H9 (cell line): ENCODE data around the gene DNAJC7. TPM values are rescaled to one million over a fixed set of nuclear protein-coding genes. Genes with fewer than 3 reads are reported as not detected.

ENCODE experiments used
- DNase-seq: peaks from one replicate; pipeline ENCODE4 v3.0.0-alpha.2; 2017
- H2AFZ ChIP-seq: one replicate; pipeline ENCODE4 v1.6.1; 2013; ENCODE audit warnings: mild to moderate bottlenecking, low read length, control low read depth, moderate library complexity
- H2AK5ac ChIP-seq: 2 replicates; pipeline ENCODE4 v1.6.1; 2013; ENCODE audit warnings: low read length, control low read depth, mixed read lengths; ENCODE audit not compliant: insufficient read length
- H2BK120ac ChIP-seq: one replicate; pipeline ENCODE4 v1.6.1; 2013; ENCODE audit warnings: low read depth, mild to moderate bottlenecking, low read length, control low read depth, inconsistent platforms; ENCODE audit not compliant: poor library complexity, severe bottlenecking
- H2BK12ac ChIP-seq: 2 replicates; pipeline ENCODE4 v1.6.1; 2013; ENCODE audit warnings: low read length, control low read depth, mixed read lengths, low read depth; ENCODE audit not compliant: insufficient read length
- H2BK15ac ChIP-seq: 2 replicates; pipeline ENCODE4 v1.6.1; 2013; ENCODE audit warnings: low read depth, low read length, control low read depth
- H2BK20ac ChIP-seq: one replicate; pipeline ENCODE4 v1.6.1; 2013; ENCODE audit warnings: low read depth, mild to moderate bottlenecking, low read length, control low read depth, inconsistent platforms; ENCODE audit not compliant: poor library complexity, severe bottlenecking
- H2BK5ac ChIP-seq: 2 replicates; pipeline ENCODE4 v1.6.1; 2013; ENCODE audit warnings: low read length, control low read depth, mixed read lengths; ENCODE audit not compliant: insufficient read length
- H3K14ac ChIP-seq: 2 replicates; pipeline ENCODE4 v1.6.1; 2013; ENCODE audit warnings: low read length, control low read depth; ENCODE audit not compliant: insufficient read depth
- H3K18ac ChIP-seq: 2 replicates; pipeline ENCODE4 v1.6.1; 2013; ENCODE audit warnings: low read depth, mild to moderate bottlenecking, mixed read lengths, low read length, control low read depth; ENCODE audit not compliant: insufficient read length
- H3K23ac ChIP-seq: 2 replicates; pipeline ENCODE4 v1.6.1; 2013; ENCODE audit warnings: low read length, control low read depth, mixed read lengths, low read depth; ENCODE audit not compliant: insufficient read length
- H3K23me2 ChIP-seq: 2 replicates; pipeline ENCODE4 v1.6.1; 2013; ENCODE audit warnings: low read depth, mild to moderate bottlenecking, mixed read lengths, low read length, control low read depth; ENCODE audit not compliant: insufficient read length, poor library complexity, severe bottlenecking
- H3K27ac ChIP-seq: 2 replicates; pipeline ENCODE4 v1.5.1; 2013; ENCODE audit warnings: low read length, control low read depth, mixed read lengths, low read depth; ENCODE audit not compliant: insufficient read length
- H3K27me3 ChIP-seq: 2 replicates; pipeline ENCODE4 v1.6.1; 2013; ENCODE audit warnings: low read length, control low read depth, inconsistent platforms; ENCODE audit not compliant: insufficient read depth
- H3K4ac ChIP-seq: 2 replicates; pipeline ENCODE4 v1.6.1; 2013; ENCODE audit warnings: low read depth, mild to moderate bottlenecking, control low read depth, inconsistent platforms, low read length, moderate library complexity
- H3K4me1 ChIP-seq: 2 replicates; pipeline ENCODE4 v1.6.1; 2013; ENCODE audit warnings: low read length, control low read depth, inconsistent platforms; ENCODE audit not compliant: insufficient read depth
- H3K4me2 ChIP-seq: 2 replicates; pipeline ENCODE4 v1.6.1; 2013; ENCODE audit warnings: low read length, control low read depth, mixed read lengths; ENCODE audit not compliant: insufficient read length, insufficient read depth
- H3K56ac ChIP-seq: 2 replicates; pipeline ENCODE4 v1.6.1; 2013; ENCODE audit warnings: low read depth, mild to moderate bottlenecking, mixed read lengths, low read length, control low read depth; ENCODE audit not compliant: insufficient read length
- H3K79me1 ChIP-seq: 2 replicates; pipeline ENCODE4 v1.6.1; 2013; ENCODE audit warnings: low read depth, mild to moderate bottlenecking, moderate library complexity, low read length, control low read depth, inconsistent platforms; ENCODE audit not compliant: insufficient read depth, poor library complexity, severe bottlenecking
- H3K79me2 ChIP-seq: 2 replicates; pipeline ENCODE4 v1.6.1; 2013; ENCODE audit warnings: low read length, control low read depth, inconsistent platforms; ENCODE audit not compliant: insufficient read depth
- H3K9ac ChIP-seq: 2 replicates; pipeline ENCODE4 v1.6.1; 2013; ENCODE audit warnings: low read length, control low read depth, mixed read lengths; ENCODE audit not compliant: insufficient read length; ENCODE audit errors: extremely low read depth
- H3K9me3 ChIP-seq: one replicate; pipeline ENCODE4 v1.6.1; 2013; ENCODE audit warnings: low read depth, low read length, inconsistent platforms; ENCODE audit not compliant: control insufficient read depth
- H3T11ph ChIP-seq: one replicate; pipeline ENCODE4 v1.6.1; 2013; ENCODE audit warnings: mild to moderate bottlenecking, low read length, control low read depth, inconsistent platforms
- H4K20me1 ChIP-seq: one replicate; pipeline ENCODE4 v1.6.1; 2013; ENCODE audit not compliant: control insufficient read depth, insufficient read length, insufficient read depth
- H4K5ac ChIP-seq: 2 replicates; pipeline ENCODE4 v1.6.1; 2013; ENCODE audit warnings: low read depth, mild to moderate bottlenecking, mixed read lengths, low read length, control low read depth; ENCODE audit not compliant: insufficient read length
- H4K8ac ChIP-seq: replicated peaks from 2 replicates; pipeline ENCODE4 v1.6.1; 2013; ENCODE audit warnings: low read length, control low read depth, mixed read lengths, low read depth; ENCODE audit not compliant: insufficient read length
- H4K91ac ChIP-seq: 2 replicates; pipeline ENCODE4 v1.6.1; 2013; ENCODE audit warnings: low read depth, mild to moderate bottlenecking, moderate library complexity, mixed read lengths, low read length, control low read depth; ENCODE audit not compliant: insufficient read length
- H3K27ac Mint-ChIP-seq, 3 experiments: 2 replicates in 2 of 3; 3 replicates in 1 of 3; pipeline ENCODE4 v1.8.0; 2020 to 2021; ENCODE audit warnings: mixed read lengths in 3 of 3, mild to moderate bottlenecking in 1 of 3, moderate library complexity in 1 of 3
- H3K27me3 Mint-ChIP-seq: 2 replicates; pipeline ENCODE4 v1.8.0; 2021; ENCODE audit warnings: low read depth, mild to moderate bottlenecking, moderate library complexity, mixed read lengths
- H3K36me3 Mint-ChIP-seq, 3 experiments: 2 replicates in 2 of 3; 3 replicates in 1 of 3; pipeline ENCODE4 v1.8.0; 2020 to 2021; ENCODE audit warnings: low read depth in 3 of 3, mixed read lengths in 3 of 3; ENCODE audit not compliant: insufficient read depth in 1 of 3
- H3K4me1 Mint-ChIP-seq, 2 experiments: 2 replicates each; pipeline ENCODE4 v1.8.0; 2020; ENCODE audit warnings: mixed read lengths in 2 of 2
- H3K4me3 Mint-ChIP-seq, 2 experiments: 2 replicates in 1 of 2; 3 replicates in 1 of 2; pipeline ENCODE4 v1.8.0; 2020 to 2021; ENCODE audit warnings: mild to moderate bottlenecking in 2 of 2, mixed read lengths in 2 of 2, moderate library complexity in 1 of 2
- H3K9me3 Mint-ChIP-seq, 2 experiments: 2 replicates in 1 of 2; 3 replicates in 1 of 2; pipeline ENCODE4 v1.8.0; 2020; ENCODE audit warnings: mild to moderate bottlenecking in 2 of 2, mixed read lengths in 2 of 2, moderate library complexity in 1 of 2
- WGBS: extraction: QIAGEN DNeasy Blood & Tissue Kit; methylation state at CpG from one replicate; pipeline ENCODE4 v1.1.7; 2013; ENCODE audit warnings: missing lambda C conversion rate, low lambda C conversion rate, mixed read lengths; ENCODE audit not compliant: insufficient read length; ENCODE audit errors: extremely low coverage; 5-methylcytosine and 5-hydroxymethylcytosine counted together
- total RNA-seq: library from RNA; stranded (reverse); gene quantifications from 2 replicates; pipeline ENCODE4 v1.2.1, GENCODE V29; 2021
- TF ChIP-seq, protein P1 (sequence below): fragments of 200-600 bp; sonication (generic); conservative IDR thresholded peaks from 3 replicates; pipeline ENCODE4 v1.8.0; 2021; ENCODE audit warnings: antibody characterized with exemption, mild to moderate bottlenecking

The DNAJC7 gene
- total RNA-seq, 1 experiment from 2014 or later: 141 TPM

DNA sequence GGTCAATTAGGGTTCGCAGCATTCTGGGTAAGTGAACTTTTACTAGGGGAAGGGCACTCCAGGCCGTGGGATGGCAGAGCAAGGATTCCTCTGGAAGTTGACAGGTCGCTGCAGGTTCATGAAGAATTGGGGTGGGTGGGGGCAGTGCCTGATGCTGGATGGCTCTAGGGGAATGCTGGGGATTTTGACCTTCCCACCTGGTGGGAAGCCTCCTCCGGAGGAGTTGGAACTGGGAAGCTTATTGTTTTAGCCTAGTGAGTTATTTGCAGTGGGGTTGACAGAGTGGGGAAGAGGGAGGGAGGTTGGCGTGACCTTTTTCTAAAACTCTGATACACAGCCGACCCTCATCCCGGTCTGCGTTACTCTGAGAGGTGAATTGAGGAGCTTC, 33.8 kb upstream of the DNAJC7 start:
- no peak overlapping the region for H3K9ac ChIP-seq
- H3K79me2 ChIP-seq: no peaks in the 10 kb centered on the region
- no peaks in the 10 kb centered on the region for H3K9me3 ChIP-seq
- no peak overlapping the region for H2AK5ac ChIP-seq
- H3K56ac ChIP-seq: no peak overlapping the region
- no peak overlapping the region for H3K27ac ChIP-seq
- H3K23me2 ChIP-seq: peaks cover 9% of the 10 kb centered on the region
- no peak overlapping the region for H4K5ac ChIP-seq
- H2BK15ac ChIP-seq: no peak overlapping the region
- H3K27me3 Mint-ChIP-seq: peaks cover 33% of the 10 kb centered on the region
- WGBS: no CpG with 5 or more reads among the region's 8 CpGs
- H3K27me3 ChIP-seq: no peaks in the 10 kb centered on the region
- no peak overlapping the region for H3T11ph ChIP-seq
- no peak overlapping the region for H4K91ac ChIP-seq
- peaks cover 49 to 57% of the 10 kb centered on the region in 2 experiments for H3K4me1 Mint-ChIP-seq
- peak overlapping the region; percentile 75 to 86 for H3K4me3 Mint-ChIP-seq
- H3K27ac Mint-ChIP-seq: peak overlapping the region in 1 of 3 experiments; percentile 43; a peak in 1 of 7 replicates
- H2BK5ac ChIP-seq: no peak overlapping the region
- no peak overlapping the region for H2AFZ ChIP-seq
- H3K79me1 ChIP-seq: no peaks in the 10 kb centered on the region
- H3K14ac ChIP-seq: no peak overlapping the region; the same call in 1 of the 2 replicates
- no peak overlapping the region for H4K8ac ChIP-seq
- no peak overlapping the region for H2BK20ac ChIP-seq
- H3K4me2 ChIP-seq: peak overlapping the region; percentile 69
- no peaks in the 10 kb centered on the region; a peak in 1 of 7 replicates for H3K36me3 Mint-ChIP-seq
- no peak for DNase-seq
- H3K9me3 Mint-ChIP-seq: no peaks in the 10 kb centered on the region
- peaks cover 8% of the 10 kb centered on the region; the same call in 1 of the 2 replicates for H3K4me1 ChIP-seq
- H3K18ac ChIP-seq: no peak overlapping the region
- TF ChIP-seq, protein P1, sequence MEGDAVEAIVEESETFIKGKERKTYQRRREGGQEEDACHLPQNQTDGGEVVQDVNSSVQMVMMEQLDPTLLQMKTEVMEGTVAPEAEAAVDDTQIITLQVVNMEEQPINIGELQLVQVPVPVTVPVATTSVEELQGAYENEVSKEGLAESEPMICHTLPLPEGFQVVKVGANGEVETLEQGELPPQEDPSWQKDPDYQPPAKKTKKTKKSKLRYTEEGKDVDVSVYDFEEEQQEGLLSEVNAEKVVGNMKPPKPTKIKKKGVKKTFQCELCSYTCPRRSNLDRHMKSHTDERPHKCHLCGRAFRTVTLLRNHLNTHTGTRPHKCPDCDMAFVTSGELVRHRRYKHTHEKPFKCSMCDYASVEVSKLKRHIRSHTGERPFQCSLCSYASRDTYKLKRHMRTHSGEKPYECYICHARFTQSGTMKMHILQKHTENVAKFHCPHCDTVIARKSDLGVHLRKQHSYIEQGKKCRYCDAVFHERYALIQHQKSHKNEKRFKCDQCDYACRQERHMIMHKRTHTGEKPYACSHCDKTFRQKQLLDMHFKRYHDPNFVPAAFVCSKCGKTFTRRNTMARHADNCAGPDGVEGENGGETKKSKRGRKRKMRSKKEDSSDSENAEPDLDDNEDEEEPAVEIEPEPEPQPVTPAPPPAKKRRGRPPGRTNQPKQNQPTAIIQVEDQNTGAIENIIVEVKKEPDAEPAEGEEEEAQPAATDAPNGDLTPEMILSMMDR: no peak
- H4K20me1 ChIP-seq: no peaks in the 10 kb centered on the region
- H3K4ac ChIP-seq: no peak overlapping the region
- H2BK12ac ChIP-seq: no peak overlapping the region
- no peak overlapping the region for H2BK120ac ChIP-seq
- H3K23ac ChIP-seq: no peak overlapping the region
